ENCODE measurements around the gene ZNF408. TPM values are rescaled to one million over a fixed set of nuclear protein-coding genes. Genes with fewer than 3 reads are reported as not detected.
"Not testable (repeated sequence)": the region's sequence is repeated elsewhere in the genome, so short reads cannot be mapped to it uniquely, and the experiment has no call there.

The ZNF408 gene
- total RNA-seq, 1 donor from 2014 or later, result 4.2 TPM

DNA sequence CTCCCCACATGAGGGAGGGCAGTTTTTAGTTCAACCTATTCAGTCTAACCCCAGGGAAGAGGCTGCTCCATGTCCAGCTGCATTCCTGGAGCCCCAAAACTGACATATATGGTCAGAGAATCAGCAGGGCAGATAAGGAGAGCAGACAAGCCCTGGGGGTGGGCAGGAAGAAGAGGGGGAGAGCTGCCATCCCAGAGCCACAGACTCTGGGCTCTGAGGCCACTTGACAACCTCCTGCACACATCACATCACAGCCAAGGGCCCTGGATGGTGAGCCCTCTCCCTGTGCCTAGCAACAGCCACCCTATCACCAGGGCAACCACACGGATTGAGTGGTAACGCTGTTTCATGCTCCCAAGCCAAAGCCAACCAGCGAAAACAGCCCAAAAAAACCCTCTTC lies 3.5 kb upstream of the ZNF408 start:
- DNase-seq (ENCODE audit: low read depth in 2 of 2), result no peak

DNA sequence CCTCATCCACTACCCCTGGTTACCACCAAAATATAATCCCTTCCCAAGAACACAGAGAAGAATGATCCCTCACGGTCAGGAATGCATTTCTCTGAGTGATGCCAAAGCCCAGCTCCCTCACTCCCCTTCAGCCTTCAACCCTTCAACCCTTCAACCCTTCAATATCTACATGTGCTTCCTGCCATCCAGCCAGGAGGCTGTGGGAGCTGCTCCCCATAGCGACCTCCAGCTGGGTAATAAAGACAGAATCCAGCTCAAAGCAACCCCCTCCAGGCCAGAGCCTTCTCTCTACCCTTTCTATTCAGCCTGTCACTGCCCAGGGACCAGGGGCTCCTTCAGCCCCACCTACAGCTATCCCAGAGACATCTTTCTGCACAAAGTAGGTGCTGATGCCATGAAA lies 3.1 kb upstream of the ZNF408 start:
- no peak for DNase-seq (ENCODE audit: low read depth in 2 of 2)

DNA sequence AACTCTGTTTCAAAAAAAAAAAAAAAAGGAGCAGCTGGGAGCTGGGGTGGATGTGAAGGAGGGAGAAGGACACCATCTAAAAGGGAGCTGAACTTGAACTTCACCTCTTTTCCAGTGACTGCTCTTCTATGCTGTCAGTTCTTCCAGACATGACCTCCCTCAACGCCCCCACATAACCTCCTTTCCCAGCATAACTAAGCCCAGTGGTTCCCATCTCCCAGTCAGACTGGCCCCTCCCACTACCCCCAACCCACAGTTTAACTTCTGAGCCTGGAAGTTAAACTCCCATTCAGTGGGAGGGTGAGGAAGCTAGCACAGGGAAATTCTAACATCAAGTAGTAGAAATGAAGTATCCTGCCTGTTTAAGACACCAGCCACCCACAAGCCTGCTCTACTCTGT lies 2.2 kb upstream of the ZNF408 start:
- no peak for DNase-seq (ENCODE audit: low read depth in 2 of 2)

DNA sequence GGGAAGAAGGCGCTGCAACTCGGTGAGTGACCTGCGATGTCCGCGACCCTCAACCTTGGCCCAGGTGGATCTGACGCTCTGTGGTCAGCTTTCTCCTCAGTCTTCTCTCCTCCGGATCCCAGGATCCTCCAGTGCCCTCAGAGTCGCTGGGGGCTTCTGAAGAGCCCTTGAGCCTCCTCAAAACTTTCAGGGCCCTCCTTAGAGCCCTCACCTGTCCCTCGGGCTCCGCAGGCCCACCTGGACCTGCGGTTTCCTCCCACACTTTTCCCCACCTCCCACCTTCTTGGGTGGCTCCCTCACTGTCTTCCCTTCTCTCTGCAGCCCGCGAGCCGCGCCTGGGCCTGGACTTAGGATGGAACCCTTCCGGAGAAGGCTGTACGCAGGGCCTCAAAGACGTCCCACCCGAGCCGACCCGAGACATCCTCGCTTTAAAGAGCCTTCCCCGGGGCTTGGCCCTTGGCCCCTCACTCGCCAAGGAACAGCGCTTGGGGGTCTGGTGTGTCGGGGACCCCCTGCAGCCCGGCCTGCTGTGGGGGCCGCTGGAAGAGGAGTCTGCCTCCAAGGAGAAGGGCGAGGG lies 335 bp downstream of the ZNF408 start:
- DNase-seq (ENCODE audit: low read depth in 2 of 2), result peak in 1 of 2 donors; percentile 21

DNA sequence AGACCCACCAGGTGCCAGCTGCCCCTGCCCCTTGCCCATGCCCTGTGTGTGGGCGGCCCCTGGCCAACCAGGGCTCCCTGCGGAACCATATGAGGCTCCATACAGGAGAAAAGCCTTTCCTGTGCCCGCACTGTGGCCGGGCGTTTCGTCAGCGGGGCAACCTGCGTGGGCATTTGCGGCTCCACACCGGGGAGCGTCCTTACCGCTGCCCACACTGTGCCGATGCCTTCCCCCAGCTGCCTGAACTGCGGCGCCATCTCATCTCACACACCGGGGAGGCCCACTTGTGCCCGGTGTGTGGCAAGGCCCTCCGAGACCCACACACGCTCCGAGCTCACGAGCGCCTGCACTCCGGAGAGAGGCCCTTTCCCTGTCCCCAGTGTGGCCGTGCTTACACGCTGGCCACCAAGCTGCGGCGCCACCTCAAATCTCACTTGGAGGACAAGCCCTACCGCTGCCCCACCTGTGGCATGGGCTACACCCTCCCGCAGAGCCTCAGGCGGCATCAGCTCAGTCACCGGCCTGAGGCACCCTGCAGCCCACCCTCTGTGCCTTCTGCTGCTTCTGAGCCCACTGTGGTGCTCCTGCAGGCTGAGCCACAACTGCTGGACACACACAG lies 4.3 kb downstream of the ZNF408 start:
- no peak for DNase-seq (ENCODE audit: low read depth in 2 of 2)

DNA sequence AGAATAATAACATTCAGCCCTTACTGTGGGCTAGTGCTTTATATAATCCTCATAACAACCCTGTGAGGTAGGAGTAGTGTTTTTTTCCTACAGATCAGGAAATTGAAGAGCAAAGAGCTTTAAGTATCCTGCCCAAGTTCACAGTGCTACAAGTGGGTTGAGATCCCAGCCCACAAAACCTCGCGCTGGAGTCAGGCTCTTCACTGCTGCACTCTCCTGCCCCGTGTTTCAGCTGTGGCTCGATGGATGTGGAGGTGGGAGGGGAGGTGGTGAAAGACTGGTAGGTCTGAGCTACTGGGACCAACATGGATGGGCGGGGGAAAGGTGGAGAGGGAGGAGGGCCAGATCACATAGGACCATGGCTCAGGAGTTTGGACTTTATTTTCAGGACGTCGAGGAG lies 6.1 kb downstream of the ZNF408 start:
- DNase-seq (ENCODE audit: low read depth in 2 of 2), result no peak

DNA sequence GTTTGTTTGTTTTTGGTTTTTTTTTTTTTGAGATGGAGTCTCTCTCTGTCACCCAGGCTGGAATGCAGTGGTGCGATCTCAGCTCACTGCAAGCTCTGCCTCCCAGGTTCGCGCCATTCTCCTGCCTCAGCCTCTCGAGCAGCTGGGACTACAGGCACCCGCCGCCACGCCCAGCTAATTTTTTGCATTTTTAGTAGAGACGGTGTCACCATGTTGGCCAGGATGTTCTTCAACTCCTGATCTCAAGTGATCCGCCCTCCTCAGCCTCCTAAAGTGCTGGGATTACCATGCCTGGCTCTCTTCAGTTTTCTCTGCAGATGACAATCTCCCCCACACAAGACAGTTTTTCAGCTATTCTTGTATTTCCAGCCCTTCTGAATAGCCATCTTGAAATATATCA lies 8.5 kb downstream of the ZNF408 start:
- DNase-seq (ENCODE audit: low read depth in 2 of 2), result not testable (repeated sequence)

DNA sequence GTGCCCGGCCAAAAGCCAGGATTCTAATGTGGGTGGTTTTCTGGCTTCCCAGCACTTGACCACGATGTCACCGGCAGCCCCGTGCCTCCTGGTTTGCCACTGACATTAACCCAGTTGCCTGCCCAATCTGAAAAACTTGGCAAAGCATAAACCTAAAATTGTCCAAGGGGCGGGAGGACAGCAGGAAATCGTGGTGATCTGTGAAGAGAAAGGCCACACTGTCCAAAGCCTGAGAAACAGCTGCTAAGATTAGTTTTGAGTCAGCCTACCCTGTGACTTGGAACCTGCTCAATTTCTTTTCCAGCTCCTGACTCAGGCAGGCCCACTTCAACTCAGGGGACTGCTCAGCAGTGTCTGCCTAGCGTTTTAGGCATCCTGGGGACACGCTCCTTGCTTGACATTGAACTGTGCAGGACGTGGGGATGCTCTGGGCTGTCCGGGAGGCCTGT lies 10.0 kb downstream of the ZNF408 start:
- peak in 1 of 2 donors; percentile 85 for DNase-seq (ENCODE audit: low read depth in 2 of 2)

DNA sequence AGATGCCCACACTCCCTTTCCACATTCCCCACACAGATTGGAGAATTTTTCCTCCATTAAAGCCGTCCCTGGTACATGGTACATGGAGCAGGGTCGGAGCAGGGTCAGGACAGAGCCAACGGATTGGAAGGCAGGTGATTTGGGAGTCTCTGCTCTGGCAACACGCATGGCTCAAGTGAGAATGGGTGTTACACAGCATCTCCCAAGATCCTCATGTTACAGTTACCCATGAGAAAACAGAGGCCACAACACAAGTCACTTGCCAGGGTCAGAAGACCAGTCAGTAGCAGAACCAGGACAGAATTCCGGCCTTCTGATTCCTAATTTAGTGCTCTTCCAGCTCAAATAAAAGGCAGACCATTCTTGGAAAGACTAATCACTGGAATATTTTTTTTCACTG lies 10.5 kb downstream of the ZNF408 start:
- no peak for DNase-seq (ENCODE audit: low read depth in 2 of 2)

DNA sequence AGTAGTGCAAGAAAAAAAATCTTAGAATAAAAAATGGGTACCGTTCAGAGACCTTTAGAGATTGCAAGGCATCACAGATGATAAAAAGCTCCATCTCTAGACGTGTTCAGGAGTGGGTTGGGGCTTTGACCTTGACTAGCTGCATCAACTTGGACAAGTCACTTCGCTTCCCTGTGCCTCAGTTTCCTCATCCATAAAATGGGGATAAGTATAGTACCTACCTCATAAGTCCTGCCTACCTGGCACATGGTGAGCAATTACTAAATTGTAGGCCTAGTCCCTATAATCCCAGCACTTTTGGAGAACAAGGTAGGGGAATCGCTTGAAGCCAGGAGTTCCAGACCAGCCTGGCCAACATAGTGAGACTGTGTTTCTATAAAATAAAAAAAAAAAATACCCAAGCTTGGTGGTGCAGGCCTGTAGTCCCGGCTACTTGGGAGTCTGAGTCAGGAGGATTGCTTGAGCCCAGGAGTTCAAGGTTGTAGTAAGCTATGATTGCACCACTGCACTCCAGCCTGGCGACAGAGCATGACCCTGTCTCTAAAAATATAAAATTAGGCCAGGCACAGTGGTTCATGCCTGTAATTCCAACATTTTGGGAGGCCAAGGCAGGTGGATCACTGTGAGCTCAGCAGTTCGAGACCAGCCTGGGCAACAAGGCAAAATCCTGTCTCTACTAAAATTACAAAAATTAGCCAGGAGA lies 12.2 kb downstream of the ZNF408 start:
- no peak for DNase-seq (ENCODE audit: low read depth in 2 of 2)

DNA sequence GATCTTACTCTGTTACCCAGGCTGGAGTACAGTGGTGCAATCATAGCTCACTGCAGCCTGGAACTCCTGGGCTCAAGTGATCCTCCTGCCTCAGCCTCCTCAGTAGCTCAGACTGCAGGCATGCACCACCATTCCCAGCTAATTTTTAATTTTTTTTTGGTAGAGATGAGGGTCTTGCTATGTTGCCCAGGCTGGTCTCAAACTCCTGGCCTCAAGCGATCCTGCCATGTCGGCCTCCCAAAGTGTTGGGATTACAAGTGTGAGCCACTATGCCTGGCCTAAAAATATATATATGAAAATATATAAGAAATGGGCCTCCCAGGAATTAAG lies 17.0 kb downstream of the ZNF408 start:
- not testable (repeated sequence) for DNase-seq (ENCODE audit: low read depth in 2 of 2)

DNA sequence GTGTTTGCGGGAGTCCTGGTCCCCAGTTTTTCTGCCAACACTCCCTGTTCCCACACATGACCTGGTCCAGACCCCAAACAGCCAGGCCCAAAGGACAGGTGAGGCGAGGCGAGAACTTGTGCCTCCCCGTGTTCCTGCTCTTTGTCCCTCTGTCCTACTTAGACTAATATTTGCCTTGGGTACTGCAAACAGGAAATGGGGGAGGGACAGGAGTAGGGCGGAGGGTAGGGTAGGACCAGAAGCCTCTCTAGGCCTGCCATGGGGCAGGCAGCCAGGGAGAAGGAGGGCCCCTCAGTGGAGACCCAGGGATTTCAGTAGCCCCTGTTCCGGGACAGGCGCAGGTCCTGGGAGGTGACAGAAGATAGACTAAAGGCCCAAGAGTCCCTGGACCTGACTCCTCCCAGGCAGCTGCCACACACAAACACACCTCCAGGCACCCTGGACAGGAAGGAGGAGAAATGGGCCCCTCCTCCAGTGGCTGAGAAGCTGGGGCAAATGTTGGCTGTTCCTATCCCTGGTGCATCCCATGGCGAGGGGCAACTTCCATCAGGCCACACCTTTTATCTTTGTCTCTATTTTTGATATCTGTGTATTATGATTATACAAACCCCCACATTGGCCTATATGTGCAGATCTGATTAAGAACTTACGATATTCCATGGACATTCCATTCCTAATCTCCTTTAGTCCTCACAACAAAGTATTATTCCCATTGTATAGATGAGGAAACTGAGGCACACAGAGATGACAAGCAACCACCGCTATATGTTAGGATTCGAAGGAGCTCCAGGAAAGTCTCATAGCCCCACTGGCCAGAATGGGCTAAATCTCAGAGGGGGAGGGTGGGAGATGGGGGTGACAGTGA lies 17.6 kb downstream of the ZNF408 start:
- DNase-seq (ENCODE audit: low read depth in 2 of 2), result peak in 1 of 2 donors; percentile 31

DNA sequence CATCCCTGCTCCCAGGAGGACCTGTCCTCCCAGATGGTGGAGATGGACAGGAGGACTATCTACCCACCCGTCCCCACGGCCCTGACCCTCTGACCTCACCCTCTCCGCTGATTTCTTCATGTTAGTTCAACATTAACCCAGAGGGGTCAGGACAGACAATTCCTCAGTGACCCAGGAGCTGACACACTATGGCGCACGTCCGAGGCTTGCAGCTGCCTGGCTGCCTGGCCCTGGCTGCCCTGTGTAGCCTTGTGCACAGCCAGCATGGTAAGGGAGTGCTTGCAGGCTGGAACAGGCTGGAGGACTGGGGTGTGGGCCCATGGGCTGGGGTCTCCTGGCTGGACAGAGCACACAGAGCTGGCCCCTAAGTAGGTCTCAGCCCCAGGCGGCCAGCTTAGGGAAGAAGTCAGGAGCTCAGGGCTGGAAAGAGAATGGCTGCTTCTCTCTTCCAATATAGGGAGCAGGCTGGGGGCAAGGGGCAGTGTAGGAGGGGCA lies 18.3 kb downstream of the ZNF408 start, which contains the start of gene F2:
TSS of gene F2 (plus strand) at position 166 of the 495 bp plus-strand sequence. CDS start at position 189, 23 bp downstream.
- no peak for DNase-seq (ENCODE audit: low read depth in 2 of 2)

DNA sequence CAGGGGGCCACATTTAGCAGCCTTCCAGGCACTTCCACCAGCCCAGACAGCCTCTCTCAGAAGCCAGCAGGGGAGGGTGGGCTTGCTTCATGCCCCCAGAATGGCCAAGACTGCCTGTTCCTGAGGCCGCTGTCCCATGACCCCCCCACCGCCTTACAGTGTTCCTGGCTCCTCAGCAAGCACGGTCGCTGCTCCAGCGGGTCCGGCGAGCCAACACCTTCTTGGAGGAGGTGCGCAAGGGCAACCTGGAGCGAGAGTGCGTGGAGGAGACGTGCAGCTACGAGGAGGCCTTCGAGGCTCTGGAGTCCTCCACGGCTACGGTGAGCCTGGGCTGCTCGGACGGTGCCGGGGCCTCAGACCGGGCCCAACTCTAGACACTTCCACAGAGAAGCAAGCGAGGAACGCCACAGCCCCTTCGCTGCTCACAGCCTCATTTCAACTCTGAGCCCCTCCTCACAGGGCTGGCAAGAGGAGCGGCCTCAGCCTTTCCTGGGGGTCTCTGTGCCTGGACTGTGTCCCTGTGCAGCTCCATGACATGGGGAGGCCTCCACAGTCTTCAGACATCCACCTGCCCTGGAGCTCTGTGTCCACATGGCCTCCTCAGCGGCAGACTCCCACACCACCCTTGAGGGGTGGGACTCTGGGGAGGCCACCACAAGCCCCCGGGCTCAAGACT lies 18.9 kb downstream of the ZNF408 start:
- no peak for DNase-seq (ENCODE audit: low read depth in 2 of 2)

DNA sequence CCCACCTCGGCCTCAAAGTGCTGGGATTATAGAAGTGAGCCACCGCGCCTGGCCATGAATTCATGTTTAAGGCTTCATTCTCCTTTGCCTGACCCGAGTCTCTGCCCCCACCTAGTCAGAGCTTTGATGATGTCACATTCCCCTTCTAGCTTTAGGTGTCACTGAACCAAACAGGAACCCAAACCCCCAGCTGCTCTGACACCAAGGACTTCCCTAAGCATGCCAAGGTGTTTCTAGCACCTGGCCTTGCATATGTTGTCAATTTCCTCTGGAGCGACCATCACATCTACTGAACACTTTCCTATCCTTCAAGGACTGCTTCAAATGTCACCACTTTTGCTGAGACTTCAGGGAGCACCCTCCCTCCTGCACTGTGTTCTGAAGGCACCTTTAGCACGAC lies 20.5 kb downstream of the ZNF408 start:
- no peak for DNase-seq (ENCODE audit: low read depth in 2 of 2)

DNA sequence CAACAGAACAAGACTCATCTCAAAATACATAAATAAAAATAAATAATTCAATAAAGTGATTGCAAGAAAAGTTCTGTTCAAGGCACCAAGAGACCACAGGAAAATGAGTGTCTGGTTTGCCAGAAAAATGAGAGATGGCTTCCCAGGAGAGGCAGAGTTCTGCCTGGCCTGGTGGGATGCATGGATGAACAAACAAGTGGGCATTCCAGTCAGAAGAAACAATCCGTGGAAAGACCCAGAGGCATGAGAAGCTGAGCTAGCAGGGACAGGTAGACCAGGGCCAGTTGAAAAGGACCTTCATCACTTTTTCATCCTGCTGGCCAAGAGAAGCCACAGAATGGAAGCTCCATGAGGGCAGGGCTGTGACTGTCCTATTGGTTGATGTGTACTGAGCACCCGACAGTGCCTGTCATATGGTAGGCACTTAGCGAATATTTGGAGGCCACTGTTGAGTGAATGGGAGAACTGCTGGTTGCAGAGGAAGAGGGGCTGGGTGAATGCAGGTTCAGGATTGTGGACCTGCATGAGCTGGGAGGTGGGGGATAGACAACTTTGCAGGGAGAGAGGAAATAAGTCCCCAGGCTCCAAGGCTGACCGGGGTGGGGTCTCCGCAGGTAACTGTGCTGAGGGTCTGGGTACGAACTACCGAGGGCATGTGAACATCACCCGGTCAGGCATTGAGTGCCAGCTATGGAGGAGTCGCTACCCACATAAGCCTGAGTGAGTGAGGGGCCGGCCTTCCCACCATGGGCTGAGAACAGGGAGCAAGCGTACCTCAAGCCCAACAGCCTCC lies 21.9 kb downstream of the ZNF408 start:
- DNase-seq (ENCODE audit: low read depth in 2 of 2), result no peak

DNA sequence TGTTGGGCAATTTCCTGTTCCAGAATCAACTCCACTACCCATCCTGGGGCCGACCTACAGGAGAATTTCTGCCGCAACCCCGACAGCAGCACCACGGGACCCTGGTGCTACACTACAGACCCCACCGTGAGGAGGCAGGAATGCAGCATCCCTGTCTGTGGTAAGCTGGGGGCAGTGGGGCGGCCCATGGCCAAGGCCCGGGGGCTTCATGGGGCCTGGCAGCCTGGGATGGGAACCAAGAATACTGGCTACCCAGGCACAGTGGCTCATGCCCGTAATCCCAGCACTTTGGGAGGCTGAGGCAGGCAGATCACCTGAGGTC lies 22.5 kb downstream of the ZNF408 start:
- no peak for DNase-seq (ENCODE audit: low read depth in 2 of 2)

DNA sequence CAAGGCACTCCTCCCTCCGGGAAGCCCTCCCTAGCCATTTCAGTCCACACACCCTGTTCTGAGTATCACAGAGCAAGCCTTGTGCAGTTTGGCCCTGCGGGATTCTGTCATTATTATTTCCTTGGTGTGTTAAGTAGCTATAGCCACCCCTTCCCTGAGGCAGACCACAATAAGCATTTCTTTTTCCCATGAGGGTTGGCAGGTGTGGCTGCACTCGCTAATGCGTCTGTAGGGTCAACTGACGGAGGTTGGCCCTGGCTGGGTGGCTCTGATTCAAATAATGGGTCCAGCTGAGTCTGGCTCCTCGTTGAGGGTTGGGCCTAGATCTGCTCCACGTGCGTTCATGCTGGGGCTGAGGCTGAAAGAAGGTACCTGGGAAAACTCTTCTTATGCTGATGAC lies 23.3 kb downstream of the ZNF408 start:
- no peak for DNase-seq (ENCODE audit: low read depth in 2 of 2)

DNA sequence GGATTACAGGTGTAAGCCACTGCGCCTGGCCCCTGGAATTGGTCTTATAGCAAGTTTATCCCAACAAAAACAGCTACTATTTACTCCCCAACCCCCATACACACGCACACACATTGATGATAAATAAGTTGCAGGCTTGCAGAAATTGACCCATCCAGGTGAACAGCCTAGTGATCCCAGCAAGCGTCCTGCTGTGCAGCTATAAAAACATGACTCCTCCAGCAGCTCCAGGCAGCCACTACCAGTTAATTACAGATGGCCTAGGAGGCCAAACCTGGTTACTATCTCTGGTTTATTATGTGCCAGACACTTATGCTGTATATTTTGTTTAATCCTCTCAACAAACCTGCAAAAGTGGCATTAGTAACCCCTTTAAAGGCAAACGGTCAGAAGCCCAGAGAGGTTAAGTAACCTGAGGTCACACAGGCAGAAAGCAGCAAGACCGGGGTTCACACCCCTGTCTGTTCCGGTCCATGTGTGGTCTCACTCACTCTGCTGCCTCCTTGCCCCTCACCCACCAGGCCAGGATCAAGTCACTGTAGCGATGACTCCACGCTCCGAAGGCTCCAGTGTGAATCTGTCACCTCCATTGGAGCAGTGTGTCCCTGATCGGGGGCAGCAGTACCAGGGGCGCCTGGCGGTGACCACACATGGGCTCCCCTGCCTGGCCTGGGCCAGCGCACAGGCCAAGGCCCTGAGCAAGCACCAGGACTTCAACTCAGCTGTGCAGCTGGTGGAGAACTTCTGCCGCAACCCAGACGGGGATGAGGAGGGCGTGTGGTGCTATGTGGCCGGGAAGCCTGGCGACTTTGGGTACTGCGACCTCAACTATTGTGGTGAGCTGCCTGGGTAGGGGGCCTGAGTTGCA lies 24.7 kb downstream of the ZNF408 start:
- DNase-seq (ENCODE audit: low read depth in 2 of 2), result no peak

Measured in lung microvascular endothelial cell (primary cell).